K562 (cell line): Measurements from ENCODE around the gene ANKMY2. TPM values are rescaled to one million over a fixed set of nuclear protein-coding genes. Genes with fewer than 3 reads are reported as not detected.

Experiments used
- ATAC-seq: fragments of 200-7000 bp; cut with Tn5 transposase; 3 replicates; pipeline ENCODE4 v1.9.1; 2020; ENCODE audit warnings: moderate library complexity
- BruUV-seq: library from RNA; stranded (reverse); fragments of 400-500 nt; replicated peaks from 2 replicates; lab custom pipeline; 2021; lab: Mats Ljungman, UMichigan
- CTCF ChIA-PET: fragments of 300-600 bp; formaldehyde crosslinking; extraction: SDS; loops from one replicate; lab custom pipeline; 2021; ENCODE audit warnings: low intra/inter-chr PET ratio; lab: Yijun Ruan, JAX
- POLR2A ChIA-PET: fragments of 300-600, 350-650 bp; sonication (Branson Sonifier 250); formaldehyde crosslinking; extraction: SDS; loops from one replicate; lab custom pipeline; 2021; ENCODE audit warnings: antibody characterized with exemption, inconsistent platforms; lab: Yijun Ruan, JAX
- DNase-seq, 4 experiments: peaks; one replicate each; pipeline versions ENCODE4 v3.0.0 to v3.0.0-alpha.2; 2011 to 2018; ENCODE audit warnings: low spot score in 3 of 4, mixed read lengths in 3 of 4; ENCODE audit errors: extremely low read depth in 1 of 4
- FAIRE-seq: peaks from 2 replicates; lab custom pipeline; 2011; peaks lifted over from hg19 to GRCh38; lab: Jason Lieb, UNC
- H2AFZ ChIP-seq: 2 replicates; pipeline ENCODE4 v1.6.0; 2011; ENCODE audit warnings: low read depth, low read length, control low read depth, inconsistent platforms
- H3K27ac ChIP-seq: fragments of 200-600 bp; 3 replicates; pipeline ENCODE4 v1.8.0; 2011; ENCODE audit warnings: low read depth, mild to moderate bottlenecking, control low read depth, inconsistent platforms, low read length, moderate library complexity, mixed read lengths; ENCODE audit errors: extremely low read depth
- H3K27me3 ChIP-seq, 2 experiments: fragments of 300-600 bp in 1 of 2; 2 replicates in 1 of 2; 3 replicates in 1 of 2; pipeline versions ENCODE4 v1.6.0 to v1.8.0; 2011; ENCODE audit warnings: inconsistent platforms in 2 of 2, low read length in 2 of 2, mild to moderate bottlenecking in 1 of 2, mixed read lengths in 1 of 2, moderate library complexity in 1 of 2; ENCODE audit not compliant: control insufficient read depth in 2 of 2, insufficient read depth in 2 of 2
- H3K36me3 ChIP-seq: fragments of 300-600 bp; 3 replicates; pipeline ENCODE4 v1.8.0; 2011; ENCODE audit warnings: mild to moderate bottlenecking, low read length, inconsistent platforms; ENCODE audit not compliant: control insufficient read depth, insufficient read depth
- H3K4me1 ChIP-seq, 2 experiments: fragments of 200-600 bp in 1 of 2; replicated peaks in 1 of 2; 2 replicates in 1 of 2; 3 replicates in 1 of 2; pipeline versions ENCODE4 v1.5.1 to v1.8.0; 2011; ENCODE audit warnings: inconsistent platforms in 2 of 2, low read length in 2 of 2, mild to moderate bottlenecking in 1 of 2, mixed read lengths in 1 of 2, moderate library complexity in 1 of 2; ENCODE audit not compliant: control insufficient read depth in 2 of 2, insufficient read depth in 2 of 2
- H3K4me2 ChIP-seq: 2 replicates; pipeline ENCODE4 v1.6.1; 2011; ENCODE audit warnings: low read length, control low read depth, inconsistent platforms, mixed read lengths; ENCODE audit not compliant: insufficient read depth
- H3K4me3 ChIP-seq: fragments of 200-600 bp; sonication (generic), shearing (Covaris generic); 2 replicates; pipeline ENCODE4 v1.5.1; 2016; ENCODE audit warnings: control low read depth, inconsistent platforms
- H3K79me2 ChIP-seq: fragments of 200-600 bp; 3 replicates; pipeline ENCODE4 v1.8.0; 2011; ENCODE audit warnings: low read length, inconsistent platforms; ENCODE audit not compliant: control insufficient read depth, insufficient read depth
- H3K9ac ChIP-seq, 2 experiments: 2 replicates each; pipeline versions ENCODE4 v1.6.0 to v1.6.1; 2011; ENCODE audit warnings: low read depth in 2 of 2, low read length in 2 of 2, control low read depth in 1 of 2, inconsistent platforms in 1 of 2, mild to moderate bottlenecking in 1 of 2, mixed read lengths in 1 of 2; ENCODE audit not compliant: insufficient read depth in 1 of 2
- H3K9me1 ChIP-seq: one replicate; pipeline ENCODE4 v1.6.0; 2011; ENCODE audit warnings: inconsistent platforms, mild to moderate bottlenecking, low read length, moderate library complexity; ENCODE audit not compliant: control insufficient read depth, insufficient read depth
- H3K9me3 ChIP-seq: replicated peaks from 2 replicates; pipeline ENCODE4 v1.5.1; 2011; ENCODE audit warnings: low read depth, low read length, inconsistent platforms; ENCODE audit not compliant: control insufficient read depth, insufficient read depth
- H4K20me1 ChIP-seq: replicated peaks from 2 replicates; pipeline ENCODE4 v1.6.1; 2011; ENCODE audit warnings: low read length, inconsistent platforms, mixed read lengths; ENCODE audit not compliant: control insufficient read depth, insufficient read depth
- HDAC6 ChIP-seq: IDR thresholded peaks from 2 replicates; pipeline ENCODE4 v1.6.1; 2012; ENCODE audit warnings: low read depth, mild to moderate bottlenecking, control low read depth, inconsistent platforms, low read length, moderate library complexity
- SAP30 ChIP-seq: fragments of 200-600 bp; sonication (generic); IDR thresholded peaks from 2 replicates; pipeline ENCODE4 v1.6.1; 2012; ENCODE audit warnings: borderline replicate concordance, low read depth, mild to moderate bottlenecking, moderate library complexity, low read length, control low read depth, inconsistent platforms; ENCODE audit not compliant: insufficient read depth, poor library complexity, severe bottlenecking
- WGBS: fragments of 100-300 bp; shearing (Covaris generic); methylation state at CpG from one replicate; pipeline ENCODE4 v1.1.6; 2016; ENCODE audit warnings: low coverage, mixed read lengths; ENCODE audit not compliant: insufficient coverage; ENCODE audit errors: missing lambda C conversion rate; 5-methylcytosine and 5-hydroxymethylcytosine counted together
- in situ Hi-C: fragments of 300-500 bp; cut with MboI; formaldehyde crosslinking; loops from 4 replicates; pipeline ENCODE4 v1.15.0; 2018; ENCODE audit warnings: inconsistent platforms, mixed read lengths
- intact Hi-C: fragments of 100-400 bp; cut with micrococcal nuclease; formaldehyde crosslinking; loops from 2 replicates; pipeline ENCODE4 v1.14.2; 2022
- polyA plus RNA-seq, 8 experiments: library from polyadenylated mRNA; depleted of rRNA in 4 of 8; stranded (reverse) in 5 of 8; unstranded in 3 of 8; fragments of >200 nt; fragmentation: Nextera tagmentation in 2 of 8; fragmentation: Illumina TruSeq in 1 of 8; extraction: Ambion mirVana in 2 of 8; extraction: Trizol in 1 of 8; gene quantifications; 2 replicates each; pipeline versions ENCODE4 v1.2.1 to v1.2.3, GENCODE V29; 2011 to 2014; ENCODE audit warnings: inconsistent platforms in 1 of 8, missing spikeins in 1 of 8
- total RNA-seq, 7 experiments: library from RNA; depleted of rRNA in 6 of 7; stranded (reverse); fragments of >200 nt in 6 of 7; fragmentation: Illumina TruSeq in 2 of 7; extraction: Trizol in 2 of 7; gene quantifications; 2 replicates each; pipeline versions ENCODE4 v1.2.1 to v1.2.3, GENCODE V29; 2011 to 2021; ENCODE audit warnings: low replicate concordance in 1 of 7
- TF ChIP-seq, protein P1 (sequence below): fragments of 450-650 bp; IDR thresholded peaks from 2 replicates; pipeline ENCODE4 v1.6.1; 2018; ENCODE audit not compliant: partially characterized antibody
- TF ChIP-seq, protein P2 (sequence below): fragments of 450-650 bp; formaldehyde crosslinking; conservative IDR thresholded peaks from 2 replicates; pipeline ENCODE4 v1.4.0; 2022; ENCODE audit warnings: mild to moderate bottlenecking, missing genetic modification characterization

The ANKMY2 gene
- total and polyA plus RNA-seq, 9 of the 15 experiments (the other 6 are each of a cell fraction or from before 2014, with no cell fraction given): 38.9 to 71.5 (median 48.8) TPM

- Histone ChIP-seq H3K4me2 (no peak overlapping the region), H3K9me3 (no peaks in the 10 kb centered on the region), H3K27ac (no peak overlapping the region), H3K9me1 (no peaks in the 10 kb centered on the region), H3K36me3 (peaks cover 88% of the 10 kb centered on the region), H3K4me1 (peaks cover 0 to 13% of the 10 kb centered on the region in 2 experiments; a peak in 3 of 5 replicates), H3K9ac (no peak overlapping the region), H2AFZ (no peak overlapping the region), H4K20me1 (no peaks in the 10 kb centered on the region), H3K27me3 (no peaks in the 10 kb centered on the region), H3K79me2 (peaks cover 86% of the 10 kb centered on the region), H3K4me3 (no peak overlapping the region)
- ChIA-PET POLR2A (no interaction called here), CTCF (no interaction called here)
- TF ChIP-seq SAP30 (no peak), HDAC6 (no peak)
- TF ChIP-seq, protein P1, sequence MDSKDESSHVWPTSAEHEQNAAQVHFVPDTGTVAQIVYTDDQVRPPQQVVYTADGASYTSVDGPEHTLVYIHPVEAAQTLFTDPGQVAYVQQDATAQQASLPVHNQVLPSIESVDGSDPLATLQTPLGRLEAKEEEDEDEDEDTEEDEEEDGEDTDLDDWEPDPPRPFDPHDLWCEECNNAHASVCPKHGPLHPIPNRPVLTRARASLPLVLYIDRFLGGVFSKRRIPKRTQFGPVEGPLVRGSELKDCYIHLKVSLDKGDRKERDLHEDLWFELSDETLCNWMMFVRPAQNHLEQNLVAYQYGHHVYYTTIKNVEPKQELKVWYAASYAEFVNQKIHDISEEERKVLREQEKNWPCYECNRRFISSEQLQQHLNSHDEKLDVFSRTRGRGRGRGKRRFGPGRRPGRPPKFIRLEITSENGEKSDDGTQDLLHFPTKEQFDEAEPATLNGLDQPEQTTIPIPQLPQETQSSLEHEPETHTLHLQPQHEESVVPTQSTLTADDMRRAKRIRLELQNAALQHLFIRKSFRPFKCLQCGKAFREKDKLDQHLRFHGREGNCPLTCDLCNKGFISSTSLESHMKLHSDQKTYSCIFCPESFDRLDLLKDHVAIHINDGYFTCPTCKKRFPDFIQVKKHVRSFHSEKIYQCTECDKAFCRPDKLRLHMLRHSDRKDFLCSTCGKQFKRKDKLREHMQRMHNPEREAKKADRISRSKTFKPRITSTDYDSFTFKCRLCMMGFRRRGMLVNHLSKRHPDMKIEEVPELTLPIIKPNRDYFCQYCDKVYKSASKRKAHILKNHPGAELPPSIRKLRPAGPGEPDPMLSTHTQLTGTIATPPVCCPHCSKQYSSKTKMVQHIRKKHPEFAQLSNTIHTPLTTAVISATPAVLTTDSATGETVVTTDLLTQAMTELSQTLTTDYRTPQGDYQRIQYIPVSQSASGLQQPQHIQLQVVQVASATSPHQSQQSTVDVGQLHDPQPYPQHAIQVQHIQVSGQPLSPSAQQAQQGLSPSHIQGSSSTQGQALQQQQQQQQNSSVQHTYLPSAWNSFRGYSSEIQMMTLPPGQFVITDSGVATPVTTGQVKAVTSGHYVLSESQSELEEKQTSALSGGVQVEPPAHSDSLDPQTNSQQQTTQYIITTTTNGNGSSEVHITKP: no peak
- TF ChIP-seq, protein P2, sequence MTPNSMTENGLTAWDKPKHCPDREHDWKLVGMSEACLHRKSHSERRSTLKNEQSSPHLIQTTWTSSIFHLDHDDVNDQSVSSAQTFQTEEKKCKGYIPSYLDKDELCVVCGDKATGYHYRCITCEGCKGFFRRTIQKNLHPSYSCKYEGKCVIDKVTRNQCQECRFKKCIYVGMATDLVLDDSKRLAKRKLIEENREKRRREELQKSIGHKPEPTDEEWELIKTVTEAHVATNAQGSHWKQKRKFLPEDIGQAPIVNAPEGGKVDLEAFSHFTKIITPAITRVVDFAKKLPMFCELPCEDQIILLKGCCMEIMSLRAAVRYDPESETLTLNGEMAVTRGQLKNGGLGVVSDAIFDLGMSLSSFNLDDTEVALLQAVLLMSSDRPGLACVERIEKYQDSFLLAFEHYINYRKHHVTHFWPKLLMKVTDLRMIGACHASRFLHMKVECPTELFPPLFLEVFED (CRISPR knock-in tag): no peak
- FAIRE-seq (no peak), DNase-seq (no peak), ATAC-seq (no peak)
- intact Hi-C loops (no loop called here), in situ Hi-C loops (no loop called here)
- WGBS: 100% methylated on average over 1 of the region's 1 CpG
- no TSS peak for BruUV-seq
Measured at GRCh38 chr7:16670021-16670420, 24.5 kb upstream of the ANKMY2 start.
